ENCODE results near the gene GAS2L3.
A peak's percentile ranks its signal among the peaks of the same experiment; 100 is the strongest.

Gene GAS2L3

GRCh38 chr12:100656856-100657255 lies 83.4 kb downstream of the GAS2L3 start:
- DNase-seq = no peak

GRCh38 chr12:100661300-100661951 lies 87.9 kb downstream of the GAS2L3 start:
- DNase-seq = no peak

GRCh38 chr12:100666588-100666987 lies 93.1 kb downstream of the GAS2L3 start:
- no peak for DNase-seq

GRCh38 chr12:100668945-100669536 lies 95.6 kb downstream of the GAS2L3 start:
- DNase-seq = peak in 50 of 58 donors; percentile 6 to 84 (median 35)

- no peak for DNase-seq
These were observed 96.4 kb downstream of the GAS2L3 start for GRCh38 chr12:100669922-100670321.

- DNase-seq = no peak
These were observed 98.1 kb downstream of the GAS2L3 start for GRCh38 chr12:100671396-100672074.

- no peak for DNase-seq
These were observed 98.7 kb downstream of the GAS2L3 start for GRCh38 chr12:100672075-100672592.

GRCh38 chr12:100674036-100674888 lies 100.8 kb downstream of the GAS2L3 start:
- no peak for DNase-seq
